ENCODE data around the gene PFKP. TPM values are rescaled to one million over a fixed set of nuclear protein-coding genes. Genes with fewer than 3 reads are reported as not detected.

PFKP gene
- polyA plus RNA-seq, 3 donors: 31.8 to 55.1 (median 31.9) TPM

GRCh38 chr10:3124412-3125175 lies 57.2 kb downstream of the PFKP start:
- no peak for DNase-seq (ENCODE audit: extremely low read depth in 1 of 11, low read depth in 9 of 11, low spot score in 4 of 11)

DNA sequence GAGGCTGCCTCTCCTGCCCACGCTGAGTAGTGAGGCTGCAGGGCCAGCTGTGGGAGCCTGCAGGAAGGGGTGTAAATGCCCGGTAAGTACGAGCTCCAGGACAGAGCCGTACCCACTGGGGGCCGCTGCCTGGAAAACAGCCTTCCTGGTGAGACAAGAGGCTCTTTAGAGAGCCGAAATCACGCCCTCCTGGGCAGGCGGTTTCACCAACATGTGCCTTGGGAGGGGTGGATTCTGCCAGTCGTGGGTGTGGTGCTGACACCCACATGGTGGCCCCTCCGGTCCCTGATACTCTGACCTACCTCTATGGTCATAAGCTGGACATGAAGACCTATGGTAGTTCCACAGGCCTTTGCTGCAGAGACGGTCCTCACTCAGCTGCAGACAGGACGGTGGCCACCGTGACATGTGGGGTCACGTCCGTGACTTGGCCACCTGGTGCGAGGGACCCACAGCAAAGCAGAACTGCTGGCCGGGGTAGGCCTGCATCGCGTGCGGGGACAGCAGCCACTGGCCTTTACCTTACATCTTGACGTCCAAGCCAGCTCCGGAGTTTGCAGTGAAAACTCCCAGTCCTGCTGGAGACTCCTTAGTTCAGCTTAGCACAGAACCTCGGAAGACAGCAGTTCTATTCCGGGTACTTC lies 58.3 kb downstream of the PFKP start:
- DNase-seq (ENCODE audit: extremely low read depth in 1 of 11, low read depth in 9 of 11, low spot score in 4 of 11): no peak

DNA sequence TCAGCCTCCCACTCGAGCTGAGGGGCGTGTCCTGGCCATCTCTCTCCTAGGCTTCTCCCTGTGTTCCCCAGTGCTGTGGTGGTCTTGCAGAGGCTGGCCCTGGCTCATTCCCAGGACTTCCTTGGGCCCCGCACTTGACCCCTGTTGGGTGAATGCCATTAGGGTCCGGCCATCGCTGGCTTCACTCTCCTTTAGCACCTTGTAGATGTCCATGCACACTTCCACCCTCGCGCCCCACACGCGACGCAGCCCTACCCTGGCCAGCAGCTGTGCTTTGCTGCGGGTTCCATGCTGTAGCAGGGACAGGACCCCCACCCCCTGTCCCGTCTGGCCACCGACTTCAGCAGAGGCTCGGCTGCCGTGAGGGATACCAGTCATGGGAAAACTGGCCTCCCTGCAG lies 58.9 kb downstream of the PFKP start:
- no peak for DNase-seq (ENCODE audit: extremely low read depth in 1 of 11, low read depth in 9 of 11, low spot score in 4 of 11)

- DNase-seq (ENCODE audit: extremely low read depth in 1 of 11, low read depth in 9 of 11, low spot score in 4 of 11): peak in 5 of 11 donors; percentile 13 to 46 (median 35)
Measured at GRCh38 chr10:3126741-3127346, 59.5 kb downstream of the PFKP start.

DNA sequence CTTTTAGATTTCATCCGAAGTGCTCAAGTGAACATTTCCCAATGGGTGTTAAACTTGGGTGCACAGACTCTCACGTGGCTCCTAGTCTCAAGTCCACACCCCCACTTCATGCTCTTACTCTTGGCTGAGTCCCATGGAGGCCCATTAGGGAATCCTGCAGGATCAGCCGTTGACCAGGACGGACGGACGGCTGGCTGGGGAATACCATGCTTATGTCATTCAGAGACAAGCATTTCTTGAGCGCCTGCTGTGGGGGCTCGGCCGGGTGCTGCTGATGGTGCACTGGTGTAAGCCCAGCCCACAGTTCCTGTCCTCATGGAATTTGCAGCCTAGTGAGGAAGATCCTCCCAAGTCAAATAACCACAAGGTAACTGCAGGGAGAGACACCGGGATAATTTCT lies 60.6 kb downstream of the PFKP start:
- DNase-seq (ENCODE audit: extremely low read depth in 1 of 11, low read depth in 9 of 11, low spot score in 4 of 11): no peak

DNA sequence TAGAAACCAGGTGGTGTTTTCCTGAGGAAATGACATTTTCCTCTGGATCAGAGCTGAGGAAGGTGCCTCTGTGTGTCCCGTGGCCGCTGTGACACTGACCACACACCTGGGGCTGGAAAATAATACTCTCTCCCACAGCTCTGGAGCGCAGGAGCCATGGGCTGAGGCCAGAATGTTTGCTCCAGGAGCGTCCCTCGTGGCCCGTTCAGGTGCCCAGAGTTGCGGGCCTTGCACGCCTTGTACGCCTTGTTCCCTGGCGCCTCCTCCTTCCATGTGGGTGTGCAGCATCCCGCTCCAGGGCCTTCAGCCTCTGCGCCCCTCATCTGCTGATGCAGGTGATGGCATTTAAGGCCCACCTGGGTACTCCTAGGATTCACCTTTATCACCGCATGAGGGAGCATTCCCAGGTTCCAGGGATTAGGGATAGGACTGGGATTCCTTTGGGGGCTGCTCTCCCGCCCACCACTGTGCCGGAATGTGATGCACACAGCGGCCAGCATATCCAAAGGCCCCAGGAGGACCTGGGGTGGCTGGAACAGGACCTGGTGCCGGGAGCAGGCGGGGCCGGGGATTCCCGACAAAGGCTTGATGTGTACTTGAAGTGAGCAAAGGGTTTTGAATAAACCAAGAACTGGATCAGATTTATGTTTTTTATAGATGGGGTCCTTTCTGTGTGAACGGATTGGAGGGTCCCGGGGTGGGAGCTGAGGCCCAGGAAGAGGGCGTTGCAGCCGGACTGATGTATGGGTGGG lies 61.2 kb downstream of the PFKP start:
- no peak for DNase-seq (ENCODE audit: extremely low read depth in 1 of 11, low read depth in 9 of 11, low spot score in 4 of 11)

DNA sequence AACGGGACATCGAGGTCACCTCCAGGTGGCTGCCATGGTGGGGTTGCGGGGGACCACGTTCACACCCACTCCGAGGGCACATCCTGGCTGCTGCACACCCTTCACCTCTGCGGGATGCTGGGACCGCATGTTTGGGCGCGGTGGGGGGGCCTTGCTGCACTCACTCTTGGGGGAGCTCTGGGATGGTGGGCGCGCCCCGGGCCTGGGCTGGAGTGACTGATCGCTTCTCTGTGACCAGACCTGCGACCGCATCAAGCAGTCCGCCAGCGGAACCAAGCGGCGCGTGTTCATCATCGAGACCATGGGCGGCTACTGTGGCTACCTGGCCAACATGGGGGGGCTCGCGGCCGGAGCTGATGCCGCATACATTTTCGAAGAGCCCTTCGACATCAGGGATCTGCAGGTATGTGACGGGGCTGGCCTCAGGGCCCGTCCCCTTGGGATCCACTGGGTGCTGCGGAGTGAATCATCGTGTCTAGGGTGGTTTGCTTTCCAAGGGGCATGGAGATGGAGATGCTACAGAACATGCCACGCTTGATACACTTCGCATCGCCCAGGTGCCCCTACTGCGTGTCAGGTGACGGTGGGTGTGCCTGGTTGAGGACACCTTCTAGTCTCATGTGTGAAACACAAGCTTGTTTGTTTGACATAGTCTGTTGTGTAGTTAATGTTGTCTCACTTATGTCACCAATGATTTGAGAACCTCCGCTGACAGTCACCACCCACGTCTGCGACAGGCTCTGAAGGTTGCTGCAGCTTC lies 62.4 kb downstream of the PFKP start:
- DNase-seq (ENCODE audit: extremely low read depth in 1 of 11, low read depth in 9 of 11, low spot score in 4 of 11): no peak

DNA sequence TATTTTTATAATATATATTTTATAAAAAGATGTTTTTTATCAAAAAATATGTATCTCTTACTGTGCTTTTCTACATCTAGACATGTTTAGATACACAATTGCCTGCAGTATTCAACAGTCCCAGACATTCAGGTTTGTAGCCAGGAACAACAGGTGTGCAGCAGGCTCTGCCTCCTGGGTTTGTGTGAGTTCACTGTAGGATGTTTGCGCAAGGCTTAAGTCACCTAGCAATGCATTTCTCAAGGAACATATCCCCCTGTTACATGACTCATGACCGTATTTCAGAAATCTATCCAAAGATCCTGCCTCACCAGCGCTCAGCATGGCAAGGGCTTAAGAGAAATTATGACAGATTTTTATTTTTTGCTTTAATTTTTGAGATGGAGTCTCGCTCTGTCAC lies 63.8 kb downstream of the PFKP start:
- DNase-seq (ENCODE audit: extremely low read depth in 1 of 11, low read depth in 9 of 11, low spot score in 4 of 11): no peak

GRCh38 chr10:3132036-3133025 lies 65.0 kb downstream of the PFKP start:
- DNase-seq (ENCODE audit: extremely low read depth in 1 of 11, low read depth in 9 of 11, low spot score in 4 of 11): no peak

DNA sequence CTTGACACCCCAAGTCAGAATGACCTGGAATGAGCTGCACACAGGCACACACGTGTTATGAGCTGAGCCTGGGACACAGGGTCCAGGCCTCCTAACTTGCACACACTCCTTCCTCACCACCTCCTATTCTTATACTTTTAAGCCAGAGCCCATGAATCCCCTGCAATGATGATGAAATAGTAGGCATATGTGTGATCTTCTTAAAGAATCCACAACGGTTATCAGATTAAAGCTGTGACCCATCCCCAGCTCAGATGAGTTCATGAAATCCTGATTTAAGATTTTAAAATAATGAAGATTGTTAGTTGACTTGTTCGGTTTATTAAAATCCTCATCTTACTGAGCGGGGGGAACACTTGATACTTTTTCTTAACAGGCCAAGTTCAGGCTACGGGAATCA lies 66.6 kb downstream of the PFKP start:
- DNase-seq (ENCODE audit: extremely low read depth in 1 of 11, low read depth in 9 of 11, low spot score in 4 of 11): no peak

DNA sequence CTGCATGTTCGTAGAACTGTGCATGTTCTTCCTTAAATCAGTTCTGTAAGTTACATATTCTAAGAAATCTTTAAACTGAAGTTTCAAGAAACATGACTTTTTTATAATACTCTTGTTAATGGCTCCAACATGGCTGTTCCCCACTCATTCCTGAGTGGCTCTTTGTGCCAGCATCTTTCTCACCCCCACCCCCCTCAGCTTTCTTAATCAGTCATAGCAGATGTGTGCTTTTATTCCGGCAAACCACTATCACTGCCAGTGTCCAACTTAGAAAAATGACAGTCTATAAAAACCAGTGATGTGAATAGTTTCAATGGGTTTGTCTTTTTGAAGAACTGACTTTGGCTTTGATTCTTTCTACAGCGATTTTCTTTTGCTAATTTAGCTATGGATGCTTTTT lies 67.7 kb downstream of the PFKP start:
- DNase-seq (ENCODE audit: extremely low read depth in 1 of 11, low read depth in 9 of 11, low spot score in 4 of 11): no peak

GRCh38 chr10:3136336-3136735 lies 69.0 kb downstream of the PFKP start:
- DNase-seq (ENCODE audit: extremely low read depth in 1 of 11, low read depth in 9 of 11, low spot score in 4 of 11): no peak

DNA sequence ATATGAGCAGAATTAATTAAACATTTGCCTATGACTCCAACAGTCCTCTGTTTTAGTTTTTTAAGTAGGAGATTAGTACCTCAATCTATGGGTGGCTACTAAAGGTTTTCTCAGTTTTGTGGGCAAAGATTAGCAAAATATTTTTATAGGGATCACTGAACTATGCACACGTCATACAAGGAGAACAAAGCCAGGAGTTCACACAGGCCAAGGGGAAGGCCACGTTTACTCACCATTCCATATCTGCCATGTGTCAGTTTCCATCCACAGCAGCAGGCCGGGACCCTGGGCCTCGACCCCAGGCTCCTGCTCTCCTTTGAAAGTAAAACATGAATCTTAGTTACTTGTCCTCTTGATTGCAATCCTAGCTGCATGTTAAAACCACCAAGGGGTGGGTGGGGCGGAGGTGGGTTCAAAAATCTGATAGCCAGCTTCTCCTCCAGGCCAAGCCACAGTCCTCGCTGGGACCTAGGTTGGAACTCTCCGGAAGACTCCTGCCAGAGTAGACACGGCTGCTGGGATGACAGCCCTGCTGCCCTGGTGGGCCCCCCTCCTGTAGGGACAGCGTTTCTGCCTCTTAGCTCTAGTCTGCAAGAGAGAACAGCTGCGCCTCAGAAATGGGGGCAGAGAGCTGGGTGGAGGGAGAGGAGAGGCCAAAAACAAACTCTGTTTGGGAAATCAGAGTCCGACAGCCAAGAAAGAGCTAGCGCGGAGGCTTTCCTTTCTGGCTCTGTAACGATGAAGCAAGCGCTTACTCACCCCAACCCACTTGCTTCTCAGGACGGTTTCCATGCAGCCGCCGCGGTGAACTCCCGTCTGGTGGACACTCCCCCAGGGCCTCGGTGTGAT lies 69.6 kb downstream of the PFKP start:
- DNase-seq (ENCODE audit: extremely low read depth in 1 of 11, low read depth in 9 of 11, low spot score in 4 of 11): no peak

- no peak for DNase-seq (ENCODE audit: extremely low read depth in 1 of 11, low read depth in 9 of 11, low spot score in 4 of 11)
Measured at GRCh38 chr10:3137958-3138726, 70.8 kb downstream of the PFKP start.

GRCh38 chr10:3139216-3139910 lies 72.0 kb downstream of the PFKP start:
- no peak for DNase-seq (ENCODE audit: extremely low read depth in 1 of 11, low read depth in 9 of 11, low spot score in 4 of 11)

GRCh38 chr10:3140280-3140679 lies 72.9 kb downstream of the PFKP start:
- no peak for DNase-seq (ENCODE audit: extremely low read depth in 1 of 11, low read depth in 9 of 11, low spot score in 4 of 11)
